SKM-1 treated with dmso at 0.1 percent for 144 hours (cell line): ENCODE measurements around the gene TSPAN6.
A peak's percentile ranks its signal among the peaks of the same experiment; 100 is the strongest.

Experiments used
- DNase-seq: peaks from one replicate; lab custom pipeline; 2025; ENCODE audit not compliant: unreplicated experiment; lab: John Stamatoyannopoulos, UW

Gene TSPAN6

GRCh38 chrX:100648458-100649417 lies 12.1 kb upstream of the TSPAN6 start:
- no peak for DNase-seq

- DNase-seq, result no peak
Measured at GRCh38 chrX:100647739-100648138, 11.1 kb upstream of the TSPAN6 start.

GRCh38 chrX:100647095-100647494 lies 10.5 kb upstream of the TSPAN6 start:
- no peak for DNase-seq

GRCh38 chrX:100645106-100645505 lies 8.5 kb upstream of the TSPAN6 start:
- DNase-seq, result no peak

GRCh38 chrX:100643956-100644860 lies 7.6 kb upstream of the TSPAN6 start, which contains the start of gene SRPX2:
TSS of gene SRPX2 (plus strand) at chrX:100644199. CDS start at chrX:100646323, 2,124 bp downstream.
- peak; percentile 2 for DNase-seq

GRCh38 chrX:100643212-100643611 lies 6.6 kb upstream of the TSPAN6 start:
- DNase-seq, result no peak

GRCh38 chrX:100642290-100642689 lies 5.7 kb upstream of the TSPAN6 start:
- no peak for DNase-seq

GRCh38 chrX:100635989-100636320 lies 651 bp downstream of the TSPAN6 start:
- DNase-seq, result no peak

GRCh38 chrX:100635040-100635439 lies 1.6 kb downstream of the TSPAN6 start:
- DNase-seq, result no peak

GRCh38 chrX:100625985-100626491 lies 10.6 kb downstream of the TSPAN6 start:
- no peak for DNase-seq

GRCh38 chrX:100623001-100623400 lies 13.6 kb downstream of the TSPAN6 start:
- DNase-seq, result no peak

GRCh38 chrX:100615005-100615404 lies 21.6 kb downstream of the TSPAN6 start:
- DNase-seq, result no peak

- no peak for DNase-seq
Measured at GRCh38 chrX:100611951-100612350, 24.7 kb downstream of the TSPAN6 start.

GRCh38 chrX:100609591-100609990 lies 27.0 kb downstream of the TSPAN6 start:
- DNase-seq, result no peak

GRCh38 chrX:100606753-100607152 lies 29.9 kb downstream of the TSPAN6 start:
- no peak for DNase-seq

GRCh38 chrX:100600758-100601157 lies 35.8 kb downstream of the TSPAN6 start:
- DNase-seq, result no peak

GRCh38 chrX:100600340-100600739 lies 36.3 kb downstream of the TSPAN6 start:
- DNase-seq, result no peak

- no peak for DNase-seq
Measured at GRCh38 chrX:100599456-100599855, 37.1 kb downstream of the TSPAN6 start.

- DNase-seq, result no peak
Measured at GRCh38 chrX:100596601-100597000, 40.0 kb downstream of the TSPAN6 start.

GRCh38 chrX:100593581-100593980 lies 43.0 kb downstream of the TSPAN6 start:
- no peak for DNase-seq

GRCh38 chrX:100593126-100593525 lies 43.5 kb downstream of the TSPAN6 start:
- no peak for DNase-seq
